HEK293 (cell line): Measurements from ENCODE around the gene GLCE.

Source experiments
- BCL11A ChIP-seq: fragments of 450-650 bp; formaldehyde crosslinking; IDR thresholded peaks from 2 replicates; pipeline ENCODE4 v1.5.1; 2016; ENCODE audit warnings: low read depth, missing biosample characterization, missing genetic modification characterization
- FEZF1 ChIP-seq: fragments of 450-650 bp; formaldehyde crosslinking; IDR thresholded peaks from 2 replicates; pipeline ENCODE4 v1.5.1; 2016; ENCODE audit warnings: missing biosample characterization, missing genetic modification characterization
- HIC1 ChIP-seq: fragments of 450-650 bp; formaldehyde crosslinking; IDR thresholded peaks from 2 replicates; pipeline ENCODE4 v1.5.1; 2016; ENCODE audit warnings: missing biosample characterization, missing genetic modification characterization
- HOXD13 ChIP-seq: sonication (generic); formaldehyde crosslinking; IDR thresholded peaks from 2 replicates; pipeline ENCODE4 v1.8.0; 2022; ENCODE audit warnings: missing genetic modification reagents, borderline replicate concordance
- KLF1 ChIP-seq: fragments of 450-650 bp; formaldehyde crosslinking; IDR thresholded peaks from 2 replicates; pipeline ENCODE4 v1.5.1; 2016; ENCODE audit warnings: missing biosample characterization, missing genetic modification characterization
- OVOL3 ChIP-seq: fragments of 450-650 bp; formaldehyde crosslinking; IDR thresholded peaks from 2 replicates; pipeline ENCODE4 v1.5.1; 2016; ENCODE audit warnings: missing biosample characterization, missing genetic modification characterization
- PRDM4 ChIP-seq: fragments of 450-650 bp; formaldehyde crosslinking; IDR thresholded peaks from 2 replicates; pipeline ENCODE4 v1.5.1; 2017; ENCODE audit warnings: missing biosample characterization, missing genetic modification characterization
- REST ChIP-seq: fragments of 450-650 bp; formaldehyde crosslinking; IDR thresholded peaks from 2 replicates; pipeline ENCODE4 v1.5.1; 2016; ENCODE audit warnings: missing biosample characterization, missing genetic modification characterization
- ZBTB1 ChIP-seq: fragments of 450-650 bp; formaldehyde crosslinking; IDR thresholded peaks from 2 replicates; pipeline ENCODE4 v1.5.1; 2016; ENCODE audit warnings: missing biosample characterization, missing genetic modification characterization
- ZBTB20 ChIP-seq: fragments of 450-650 bp; formaldehyde crosslinking; IDR thresholded peaks from 2 replicates; pipeline ENCODE4 v1.5.1; 2016; ENCODE audit warnings: missing biosample characterization, missing genetic modification characterization
- ZBTB26 ChIP-seq: fragments of 450-650 bp; formaldehyde crosslinking; optimal IDR thresholded peaks from 2 replicates; pipeline ENCODE3; 2016; ENCODE audit warnings: missing biosample characterization, mild to moderate bottlenecking, missing genetic modification characterization
- ZBTB7A ChIP-seq: fragments of 450-650 bp; formaldehyde crosslinking; IDR thresholded peaks from 2 replicates; pipeline ENCODE4 v1.5.1; 2016; ENCODE audit warnings: low read depth, missing biosample characterization, missing genetic modification characterization
- ZBTB8A ChIP-seq: fragments of 450-650 bp; formaldehyde crosslinking; IDR thresholded peaks from 2 replicates; pipeline ENCODE4 v1.5.1; 2016; ENCODE audit warnings: missing biosample characterization, missing genetic modification characterization
- ZEB2 ChIP-seq: fragments of 450-650 bp; formaldehyde crosslinking; IDR thresholded peaks from 2 replicates; pipeline ENCODE4 v1.5.1; 2016; ENCODE audit warnings: missing biosample characterization, missing genetic modification characterization
- ZFP37 ChIP-seq: fragments of 450-650 bp; formaldehyde crosslinking; IDR thresholded peaks from 2 replicates; pipeline ENCODE4 v1.5.1; 2016; ENCODE audit warnings: missing biosample characterization, missing genetic modification characterization
- ZNF10 ChIP-seq: fragments of 450-650 bp; formaldehyde crosslinking; IDR thresholded peaks from 2 replicates; pipeline ENCODE4 v1.5.1; 2017; ENCODE audit warnings: missing biosample characterization, missing genetic modification characterization
- ZNF114 ChIP-seq: fragments of 450-650 bp; formaldehyde crosslinking; IDR thresholded peaks from 2 replicates; pipeline ENCODE4 v1.5.0; 2017; ENCODE audit warnings: missing biosample characterization, missing genetic modification characterization
- ZNF121 ChIP-seq: fragments of 450-650 bp; formaldehyde crosslinking; IDR thresholded peaks from 2 replicates; pipeline ENCODE4 v1.5.1; 2016; ENCODE audit warnings: missing biosample characterization, missing genetic modification characterization
- ZNF221 ChIP-seq: fragments of 450-650 bp; formaldehyde crosslinking; IDR thresholded peaks from 2 replicates; pipeline ENCODE4 v1.5.1; 2017; ENCODE audit warnings: missing biosample characterization, missing genetic modification characterization, borderline replicate concordance
- ZNF248 ChIP-seq: fragments of 450-650 bp; formaldehyde crosslinking; IDR thresholded peaks from 2 replicates; pipeline ENCODE4 v1.5.1; 2017; ENCODE audit warnings: missing biosample characterization, missing genetic modification characterization
- ZNF324 ChIP-seq: fragments of 450-650 bp; formaldehyde crosslinking; IDR thresholded peaks from 2 replicates; pipeline ENCODE4 v1.5.1; 2016; ENCODE audit warnings: missing biosample characterization, missing genetic modification characterization
- ZNF404 ChIP-seq: fragments of 450-650 bp; formaldehyde crosslinking; IDR thresholded peaks from 2 replicates; pipeline ENCODE4 v1.5.1; 2017; ENCODE audit warnings: missing biosample characterization, missing genetic modification characterization
- ZNF488 ChIP-seq: fragments of 450-650 bp; formaldehyde crosslinking; IDR thresholded peaks from 2 replicates; pipeline ENCODE4 v1.5.1; 2016; ENCODE audit warnings: missing biosample characterization, missing genetic modification characterization
- ZNF544 ChIP-seq: fragments of 450-650 bp; formaldehyde crosslinking; IDR thresholded peaks from 2 replicates; pipeline ENCODE4 v1.5.0; 2017; ENCODE audit warnings: missing biosample characterization, missing genetic modification characterization
- ZNF555 ChIP-seq: fragments of 450-650 bp; formaldehyde crosslinking; conservative IDR thresholded peaks from 2 replicates; pipeline ENCODE4 v1.5.1; 2017; ENCODE audit warnings: missing biosample characterization, mild to moderate bottlenecking, missing genetic modification characterization, inconsistent platforms
- ZNF560 ChIP-seq: fragments of 450-650 bp; formaldehyde crosslinking; IDR thresholded peaks from 2 replicates; pipeline ENCODE4 v1.5.1; 2017; ENCODE audit warnings: missing biosample characterization, missing genetic modification characterization, borderline replicate concordance
- ZNF571 ChIP-seq: fragments of 450-650 bp; formaldehyde crosslinking; IDR thresholded peaks from 2 replicates; pipeline ENCODE4 v1.5.0; 2017; ENCODE audit warnings: missing biosample characterization, missing genetic modification characterization
- ZNF639 ChIP-seq: fragments of 450-650 bp; formaldehyde crosslinking; IDR thresholded peaks from 2 replicates; pipeline ENCODE4 v1.5.1; 2016; ENCODE audit warnings: missing biosample characterization, missing genetic modification characterization
- ZNF654 ChIP-seq: fragments of 450-650 bp; formaldehyde crosslinking; IDR thresholded peaks from 2 replicates; pipeline ENCODE4 v1.5.1; 2016; ENCODE audit warnings: low read depth, missing biosample characterization, missing genetic modification characterization
- ZNF660 ChIP-seq: fragments of 450-650 bp; IDR thresholded peaks from 2 replicates; pipeline ENCODE4 v1.5.1; 2018; ENCODE audit warnings: missing biosample characterization, mild to moderate bottlenecking, missing genetic modification characterization
- ZNF777 ChIP-seq: fragments of 450-650 bp; formaldehyde crosslinking; IDR thresholded peaks from 2 replicates; pipeline ENCODE4 v1.5.1; 2017; ENCODE audit warnings: missing biosample characterization, missing genetic modification characterization, borderline replicate concordance
- ZNF837 ChIP-seq: fragments of 450-650 bp; formaldehyde crosslinking; IDR thresholded peaks from 2 replicates; pipeline ENCODE4 v1.5.1; 2016; ENCODE audit warnings: missing biosample characterization, missing genetic modification characterization

GLCE gene

GRCh38 chr15:69194854-69195253, 34.4 kb downstream of the GLCE start (continued):
- TF ChIP-seq HIC1 = no peak
- TF ChIP-seq ZNF654 (tag by site-specific recombination) = no peak
- no peak for TF ChIP-seq ZNF837 (tag by site-specific recombination)
- no peak for TF ChIP-seq ZNF404 (tag by site-specific recombination)
- 0 out of 2 replicates have a peak, but pooled peaks have one; percentile 34 for TF ChIP-seq ZEB2 (tag by site-specific recombination)
- peak; percentile 84 for TF ChIP-seq FEZF1 (tag by site-specific recombination)
- no peak for TF ChIP-seq ZNF324 (tag by site-specific recombination)
- no peak for TF ChIP-seq ZBTB20 (tag by site-specific recombination)
- no peak for TF ChIP-seq ZNF639 (tag by site-specific recombination)
- no peak for TF ChIP-seq PRDM4 (tag by site-specific recombination)
- no peak for TF ChIP-seq ZBTB26
- no peak for TF ChIP-seq ZNF488
- TF ChIP-seq ZNF544 = no peak
- no peak for TF ChIP-seq ZBTB1 (tag by site-specific recombination)
- TF ChIP-seq ZNF571 (tag by site-specific recombination) = no peak
- TF ChIP-seq ZNF560 (tag by site-specific recombination) = no peak
- TF ChIP-seq ZNF221 (tag by site-specific recombination) = no peak
- TF ChIP-seq REST (tag by site-specific recombination) = no peak
- TF ChIP-seq ZBTB8A (tag by site-specific recombination) = no peak
- no peak for TF ChIP-seq HOXD13 (CRISPR knock-in tag)
- no peak for TF ChIP-seq ZBTB7A
- TF ChIP-seq ZNF555 = no peak
- TF ChIP-seq ZNF248 (tag by site-specific recombination) = no peak
- peak; percentile 72; the same call in 1 of the 2 replicates for TF ChIP-seq BCL11A (tag by site-specific recombination)
- TF ChIP-seq ZFP37 (tag by site-specific recombination) = no peak
- TF ChIP-seq ZNF114 (tag by site-specific recombination) = no peak
- no peak for TF ChIP-seq OVOL3 (tag by site-specific recombination)
- TF ChIP-seq ZNF777 = no peak
- TF ChIP-seq ZNF10 = no peak
- TF ChIP-seq KLF1 (tag by site-specific recombination) = no peak
- TF ChIP-seq ZNF660 (tag by site-specific recombination) = no peak
- no peak for TF ChIP-seq ZNF121 (tag by site-specific recombination)
